GM21423 (cell line): ENCODE data around the gene LTBP2.

Experiments
- ATAC-seq: cut with Tn5 transposase; IDR thresholded peaks from one replicate; pipeline ENCODE4 v1.9.1; 2021; ENCODE audit warnings: mild to moderate bottlenecking, moderate library complexity; ENCODE audit not compliant: unreplicated experiment

LTBP2 gene

DNA sequence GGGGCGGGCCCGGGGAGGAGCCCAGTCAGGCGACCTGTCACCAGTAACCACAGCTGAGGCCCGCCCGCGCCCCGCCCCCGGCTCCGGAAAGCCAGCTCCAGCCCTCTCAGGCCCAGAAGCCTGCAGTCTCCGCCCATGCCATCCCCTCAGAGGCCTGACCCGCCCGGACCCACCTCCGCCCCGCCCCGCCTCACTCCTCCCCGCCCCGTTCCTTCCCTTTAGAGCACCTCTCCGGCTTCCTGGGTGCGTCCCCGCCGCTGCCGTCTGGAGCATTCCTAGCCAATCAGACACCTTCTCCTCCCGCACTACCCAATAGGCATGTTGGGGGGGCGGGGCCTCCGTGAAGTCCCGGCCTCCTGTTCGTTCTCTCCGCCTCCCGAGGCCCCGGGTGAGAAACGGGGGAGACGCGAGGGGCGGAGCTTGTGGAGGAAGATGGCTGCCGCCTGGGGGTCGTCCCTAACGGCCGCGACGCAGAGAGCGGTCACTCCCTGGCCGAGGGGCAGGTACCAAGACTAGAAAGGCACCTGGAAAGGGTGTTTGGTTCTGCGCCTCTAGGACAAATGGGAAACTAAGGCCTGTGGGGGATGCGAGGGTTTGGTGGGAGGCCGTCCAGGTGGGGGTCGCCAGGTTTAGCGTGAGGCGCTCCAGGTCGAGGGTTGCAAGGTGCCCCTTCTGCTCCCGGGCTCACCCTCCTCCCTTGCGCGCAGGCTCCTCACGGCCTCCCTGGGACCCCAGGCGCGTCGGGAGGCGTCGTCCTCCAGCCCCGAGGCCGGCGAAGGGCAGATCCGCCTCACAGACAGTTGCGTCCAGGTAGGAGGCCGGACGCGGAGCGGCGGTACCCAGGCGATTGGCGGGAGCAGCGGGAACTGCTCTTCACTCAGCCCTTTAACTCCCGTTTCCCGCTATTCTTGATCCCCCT is 118.4 kb downstream of the LTBP2 start, which contains the start of gene ISCA2:
ISCA2 (plus strand) TSS at position 423 of the 919 bp plus-strand sequence; CDS start at position 433, 10 bp downstream.
- peak; percentile 81 for ATAC-seq

DNA sequence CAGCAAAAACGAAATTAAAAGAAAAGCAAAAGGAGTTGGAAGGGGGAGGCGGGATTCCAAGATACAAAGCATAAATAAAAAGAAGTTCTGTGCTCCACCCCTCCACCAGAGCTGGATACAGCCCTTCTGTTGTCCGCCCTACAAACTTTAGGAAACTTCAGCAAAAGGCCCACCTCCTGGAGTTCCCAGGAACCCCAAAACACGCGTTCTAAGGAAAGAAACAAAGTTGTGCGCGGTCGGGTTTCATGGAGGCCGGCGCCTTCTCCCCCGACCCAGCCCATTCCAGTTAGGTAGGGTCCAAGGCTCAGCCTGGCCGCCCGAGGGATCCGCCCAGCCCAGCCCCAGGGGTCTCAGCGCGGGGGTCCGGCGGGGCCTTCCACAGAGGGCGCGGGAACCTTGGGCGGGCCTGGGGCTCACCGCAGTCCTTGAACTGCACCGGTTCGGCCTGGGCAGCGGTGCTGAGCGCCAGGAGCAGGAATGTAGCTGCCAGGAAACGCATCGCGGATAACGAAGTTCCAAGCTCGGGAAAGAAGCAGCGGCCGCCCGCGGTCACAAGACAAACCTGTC is 119.2 kb downstream of the LTBP2 start, which contains the start of gene NPC2:
NPC2 (minus strand) TSS at position 530 of the 567 bp plus-strand sequence; CDS start at position 499, 31 bp downstream.
- peak; percentile 5 for ATAC-seq

DNA sequence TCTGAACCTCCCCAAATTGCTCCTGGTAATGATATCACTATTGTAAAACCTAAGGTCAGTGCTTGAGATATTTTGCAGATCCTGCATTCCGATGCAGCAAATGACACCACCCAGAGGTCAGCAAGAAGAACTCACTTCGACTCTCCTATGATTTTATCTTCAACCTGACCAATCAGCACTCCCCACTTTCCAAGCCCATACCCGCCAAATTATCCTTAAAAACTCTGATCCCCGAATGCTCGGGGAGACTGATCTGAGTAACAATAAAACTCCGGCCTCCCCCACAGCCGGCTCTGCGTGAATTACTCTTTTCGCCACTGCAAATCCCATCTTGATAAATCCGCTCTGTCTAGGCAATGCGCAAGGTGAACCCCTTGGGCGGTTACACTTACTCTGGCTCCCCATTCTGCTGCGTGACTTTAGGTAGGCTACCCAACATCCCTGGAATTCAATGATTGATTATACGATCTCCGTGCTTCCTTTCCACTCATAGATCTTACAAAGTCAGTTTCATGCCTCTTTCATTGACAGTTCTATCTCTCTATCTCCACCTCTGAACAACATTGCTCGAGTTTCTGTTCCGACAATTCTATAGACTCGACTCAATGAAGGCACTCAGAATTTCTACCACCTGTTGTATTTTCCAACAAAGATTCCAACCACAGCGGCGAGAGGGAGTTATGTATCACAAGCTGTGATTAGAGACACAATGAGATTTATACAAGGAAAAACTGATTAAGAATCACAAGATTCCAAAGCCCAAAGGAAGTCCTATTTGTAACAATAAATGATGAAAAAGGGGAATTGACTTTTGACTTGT is 119.9 kb downstream of the LTBP2 start:
- ATAC-seq: no peak

DNA sequence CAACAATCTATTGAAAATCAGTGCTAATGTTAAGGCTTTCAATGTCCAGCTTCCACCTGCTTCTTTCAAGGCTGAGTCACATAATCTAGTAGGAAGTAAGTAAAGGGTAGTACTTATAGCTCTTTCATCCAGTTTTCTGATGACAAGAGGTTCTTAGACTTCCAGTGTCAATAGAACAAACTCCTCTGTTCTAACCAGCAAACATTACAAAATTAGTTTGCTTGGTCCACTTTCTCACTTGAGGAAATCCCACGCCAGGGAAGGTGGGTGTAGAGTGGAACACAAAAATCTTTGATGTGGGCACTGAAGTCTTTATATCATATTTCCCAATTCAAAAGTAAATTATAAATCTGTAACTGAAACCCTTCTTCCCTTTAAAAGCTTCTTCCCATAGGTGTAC is 121.6 kb downstream of the LTBP2 start:
- ATAC-seq: no peak

DNA sequence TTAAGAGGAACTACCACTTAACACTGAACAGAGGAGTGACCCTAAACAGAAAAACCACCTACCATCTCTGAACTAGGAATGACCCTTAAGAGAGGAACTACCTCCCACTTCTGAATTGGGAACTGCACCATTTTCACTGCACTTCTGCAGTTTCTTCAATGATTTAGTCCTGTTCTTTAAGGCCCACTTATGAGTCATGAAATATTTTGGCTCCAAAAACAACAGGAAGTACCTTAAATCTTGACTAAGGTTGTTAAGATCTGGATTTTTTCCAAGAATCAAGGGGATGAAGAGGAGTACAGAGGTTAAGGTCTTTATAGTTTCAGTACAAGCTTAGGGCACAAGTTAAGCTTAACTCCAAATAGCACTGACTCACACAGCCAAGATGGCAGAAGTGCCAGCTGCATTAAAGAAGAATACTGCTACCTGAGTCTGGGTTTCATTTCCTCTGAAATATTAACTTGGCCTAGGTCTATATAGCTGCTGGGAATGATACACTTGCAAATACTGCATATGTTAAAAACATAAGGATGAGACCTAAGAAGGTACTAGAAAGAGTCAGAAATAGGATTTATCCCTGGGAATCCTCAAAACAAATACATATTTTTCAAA is 123.1 kb downstream of the LTBP2 start:
- no peak for ATAC-seq

DNA sequence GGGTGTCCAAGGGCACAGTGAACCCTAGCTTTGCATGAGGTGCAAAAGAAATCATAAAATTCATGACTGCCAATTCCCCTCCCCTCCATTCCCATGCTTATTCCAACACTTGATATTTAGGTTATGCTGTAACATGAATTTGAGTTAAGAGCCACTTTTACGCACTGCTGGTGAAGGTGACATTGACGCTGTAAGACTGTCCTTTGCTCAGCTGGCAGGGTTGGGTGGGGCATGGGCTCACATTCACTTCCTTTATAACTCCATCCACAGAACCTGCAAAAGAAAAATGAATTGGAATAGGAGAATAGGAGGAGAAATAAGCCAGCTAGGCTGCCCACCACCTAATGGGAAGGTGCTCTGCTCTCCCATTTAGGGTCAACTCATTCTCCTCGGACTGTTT is 125.9 kb downstream of the LTBP2 start:
- no peak for ATAC-seq

DNA sequence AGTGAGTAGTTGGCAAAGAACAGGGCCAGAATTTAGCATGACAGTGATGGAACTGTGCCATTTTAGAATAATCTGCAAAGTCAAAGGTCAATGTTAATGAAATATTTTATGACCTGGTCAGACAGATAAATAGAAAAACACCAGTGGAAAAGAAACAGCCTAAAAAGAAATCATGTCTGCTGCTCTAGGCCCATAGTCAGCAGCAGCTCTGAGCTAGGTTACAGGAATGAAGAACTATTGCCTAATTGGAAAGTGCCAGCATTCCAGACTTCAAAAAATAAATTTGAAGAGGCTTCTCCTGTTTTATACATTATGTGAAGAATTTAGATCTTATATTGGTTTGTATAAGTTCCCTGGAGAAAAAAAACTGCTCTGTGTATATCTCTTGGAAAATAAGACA is 128.7 kb downstream of the LTBP2 start:
- ATAC-seq: no peak

DNA sequence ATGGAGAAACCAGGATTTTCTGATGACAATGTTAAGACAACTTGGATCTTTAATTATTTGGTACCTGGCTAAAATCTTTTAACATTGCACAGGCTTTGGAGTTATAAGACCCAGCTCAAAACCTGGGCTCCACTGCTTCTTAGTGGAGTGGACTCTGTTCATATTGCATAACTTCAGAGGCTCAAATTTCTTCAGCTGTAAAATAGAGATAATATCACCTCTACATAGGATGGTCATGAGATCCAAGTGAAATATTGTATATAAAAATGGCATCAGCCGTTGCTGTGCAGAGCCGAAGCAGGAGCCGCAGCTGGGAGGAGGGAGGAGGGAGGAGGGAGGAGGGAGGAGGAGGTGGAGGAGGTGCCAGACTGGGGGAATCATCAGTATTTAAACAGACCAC is 129.5 kb downstream of the LTBP2 start:
- no peak for ATAC-seq

DNA sequence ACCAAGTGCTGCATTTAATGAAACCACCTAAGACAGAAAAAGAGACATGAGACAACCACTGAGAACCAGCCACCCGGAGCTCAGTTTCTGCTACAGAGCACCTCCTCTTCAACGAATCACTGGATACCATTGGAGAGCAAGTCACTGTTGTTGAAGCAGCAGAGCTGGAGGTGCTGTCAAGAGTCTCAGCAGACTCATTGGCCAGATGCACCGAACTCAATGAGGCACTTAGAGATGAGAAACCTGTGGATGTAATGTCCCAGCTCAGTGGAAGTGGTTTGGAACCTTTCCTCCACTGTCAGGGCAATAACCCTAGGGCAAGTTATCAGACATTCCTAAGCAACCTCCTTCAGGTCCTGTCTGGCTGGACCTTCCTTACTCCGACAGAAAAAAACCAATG is 132.0 kb downstream of the LTBP2 start:
- ATAC-seq: no peak

DNA sequence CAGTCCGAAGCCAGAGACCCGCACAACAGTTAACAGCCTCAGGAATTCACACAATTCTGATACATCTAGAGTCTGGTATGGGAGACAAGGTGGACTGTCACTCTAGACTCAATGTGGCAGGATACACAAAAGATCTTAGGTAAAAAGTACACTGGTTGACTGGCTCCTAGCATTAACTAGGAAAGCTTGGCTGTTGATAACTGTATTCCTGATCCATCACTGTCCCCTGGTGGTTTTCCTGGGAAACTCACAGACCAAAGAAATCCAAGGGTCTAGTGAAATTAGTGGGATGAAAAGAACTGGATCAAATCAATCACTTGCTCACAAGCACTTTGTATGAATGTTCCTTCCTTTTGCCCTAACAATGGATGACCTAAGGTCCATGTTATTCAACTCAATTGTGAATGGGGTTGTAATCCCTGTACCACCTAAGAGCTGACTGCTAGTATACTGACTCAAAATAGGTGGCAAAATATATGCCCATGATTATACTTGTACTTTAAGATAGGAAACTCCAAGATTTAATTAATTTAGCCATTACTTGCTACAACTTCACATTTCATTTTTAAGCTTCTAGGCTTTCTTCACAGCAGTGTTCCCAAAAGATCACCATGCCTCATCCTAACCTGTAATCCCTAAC is 132.9 kb downstream of the LTBP2 start:
- no peak for ATAC-seq

DNA sequence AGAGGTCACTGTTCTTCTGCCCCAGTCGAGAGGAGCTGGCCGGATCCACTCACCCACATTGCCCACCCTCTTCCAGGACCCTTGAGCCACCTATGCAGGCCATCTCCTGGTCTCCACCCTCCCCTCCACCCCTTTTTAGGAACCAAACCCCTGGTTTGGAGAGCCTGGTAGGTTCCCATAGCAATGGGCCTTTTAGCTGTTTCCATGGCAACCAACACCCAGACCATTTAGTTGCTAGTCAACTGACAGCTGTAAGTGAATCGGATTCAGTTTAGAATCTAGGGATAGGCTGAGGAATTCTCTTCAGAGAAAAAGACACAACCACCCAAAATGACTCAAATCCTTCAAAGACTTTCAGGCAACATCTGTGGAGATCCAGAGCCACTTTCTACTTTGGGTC is 135.4 kb downstream of the LTBP2 start:
- ATAC-seq: no peak

DNA sequence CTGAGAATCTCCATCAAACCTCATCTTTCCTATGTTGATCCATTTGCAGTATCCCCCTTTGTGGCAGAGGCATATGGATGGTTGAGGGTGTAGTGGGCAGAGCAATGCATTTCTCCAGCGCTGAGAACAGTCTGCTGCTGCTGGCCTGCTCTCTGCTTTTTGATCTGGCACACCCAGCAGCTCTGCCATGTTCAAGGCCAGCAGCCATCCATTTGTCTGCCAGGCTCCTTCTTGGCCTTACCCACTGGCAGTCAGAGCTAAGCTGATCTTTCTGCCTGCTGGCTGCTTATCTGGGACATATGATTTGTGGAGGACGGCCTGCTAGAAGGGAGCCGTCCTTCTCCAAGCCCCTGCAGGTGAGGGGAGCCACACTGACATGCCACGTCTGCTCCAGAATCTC is 135.9 kb downstream of the LTBP2 start:
- ATAC-seq: no peak

DNA sequence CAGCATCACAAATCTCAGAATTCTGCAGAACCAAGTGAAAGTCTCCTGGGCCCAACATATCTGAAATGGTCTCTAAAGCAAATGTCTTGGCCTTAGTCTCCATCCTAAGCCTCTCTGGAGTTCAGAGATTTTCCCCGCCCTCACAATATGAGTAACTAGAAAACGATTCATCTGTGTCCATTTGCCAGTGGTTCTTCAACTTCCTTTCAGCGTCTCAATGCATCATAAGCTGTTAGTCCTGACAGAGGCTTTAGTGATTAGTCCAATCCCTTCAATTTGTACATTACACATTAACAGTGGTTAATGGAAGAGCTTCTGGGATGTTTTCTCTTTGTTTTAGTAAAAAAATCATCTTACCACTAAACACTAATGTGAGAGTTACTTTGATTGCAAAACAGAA is 136.4 kb downstream of the LTBP2 start:
- no peak for ATAC-seq

DNA sequence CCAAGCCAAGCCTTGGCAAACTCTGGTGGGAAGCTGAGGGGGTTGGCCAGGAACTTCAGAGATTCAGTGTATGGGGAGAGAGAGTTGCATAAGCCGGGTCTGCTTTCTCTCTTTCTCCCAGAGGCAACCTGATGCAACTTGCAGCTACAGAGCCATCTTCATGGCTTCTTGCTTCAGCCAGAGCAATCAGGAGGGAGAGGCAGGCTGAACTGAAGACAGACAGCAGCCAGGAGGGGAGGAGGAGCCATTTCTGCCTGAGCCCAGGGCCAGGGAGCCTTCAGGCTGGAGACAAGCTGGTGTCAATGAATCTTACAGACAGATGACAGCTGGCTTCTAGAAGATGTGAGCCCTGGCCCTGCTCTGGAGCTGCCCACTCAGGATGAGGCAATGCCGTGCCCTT is 137.7 kb downstream of the LTBP2 start:
- ATAC-seq: no peak

DNA sequence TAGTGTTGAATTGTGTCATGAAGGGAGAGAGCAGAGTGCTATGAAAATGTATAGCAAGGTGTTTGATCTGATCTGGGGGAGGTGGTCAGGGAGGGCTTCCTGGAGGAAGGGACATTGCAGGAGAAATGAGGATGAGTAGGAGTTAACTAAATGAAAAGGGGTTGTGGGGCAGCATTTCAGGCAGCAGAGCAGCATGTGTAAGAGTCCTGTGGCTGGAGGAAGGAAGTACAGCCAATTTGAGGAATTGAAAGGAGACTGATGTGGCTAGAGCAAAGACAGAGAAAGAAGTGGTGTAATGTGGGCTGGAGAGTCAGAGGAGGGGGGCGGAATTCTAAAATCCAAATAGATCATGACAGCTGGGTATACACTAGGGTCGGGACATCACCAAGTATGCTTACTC is 139.4 kb downstream of the LTBP2 start:
- ATAC-seq: no peak

DNA sequence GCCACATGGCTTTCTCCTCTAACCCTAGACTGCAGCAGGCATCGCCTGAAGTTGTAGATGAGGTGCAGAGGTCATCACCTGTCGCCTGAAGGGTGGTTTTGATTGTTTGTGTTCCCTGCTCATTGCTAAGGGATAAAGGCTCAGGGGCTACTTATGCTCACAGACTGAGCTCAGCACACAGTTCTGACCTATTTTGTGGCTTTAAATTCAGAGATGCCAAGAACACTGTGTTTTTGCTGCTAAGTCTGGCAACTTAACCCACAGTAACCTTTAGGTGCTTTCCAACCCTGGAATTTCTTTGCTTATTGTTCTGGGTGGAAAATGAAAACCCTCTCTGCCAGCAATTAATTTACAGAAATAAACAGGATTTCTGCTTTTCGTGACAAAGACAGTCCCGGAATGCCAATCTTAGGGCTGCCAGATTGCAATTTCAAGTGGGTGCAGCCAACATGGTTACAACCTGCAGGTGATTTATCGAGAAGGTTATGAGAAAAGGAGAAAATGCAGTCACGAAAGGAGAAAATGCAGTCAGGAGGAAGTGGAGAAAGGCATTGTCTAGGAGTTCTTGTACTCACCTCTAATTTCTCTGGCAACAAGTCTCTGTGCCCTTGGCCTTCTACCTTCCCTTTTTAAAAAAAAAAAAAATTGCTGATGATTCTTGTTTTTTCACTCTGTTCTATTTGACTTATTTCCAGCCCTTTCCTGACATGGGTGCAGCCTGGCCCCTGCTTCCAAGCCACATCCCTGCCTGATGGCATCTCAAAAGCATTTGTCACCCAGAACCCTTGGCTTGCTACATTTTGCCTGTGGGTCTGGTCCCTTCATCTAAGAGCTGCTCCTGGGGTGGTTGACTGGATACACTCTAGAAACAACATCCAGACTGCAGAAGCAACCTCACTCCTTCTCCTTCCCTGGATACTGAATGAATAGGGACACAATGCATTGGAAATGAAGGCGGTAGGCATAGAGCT is 142.2 kb downstream of the LTBP2 start:
- no peak for ATAC-seq

DNA sequence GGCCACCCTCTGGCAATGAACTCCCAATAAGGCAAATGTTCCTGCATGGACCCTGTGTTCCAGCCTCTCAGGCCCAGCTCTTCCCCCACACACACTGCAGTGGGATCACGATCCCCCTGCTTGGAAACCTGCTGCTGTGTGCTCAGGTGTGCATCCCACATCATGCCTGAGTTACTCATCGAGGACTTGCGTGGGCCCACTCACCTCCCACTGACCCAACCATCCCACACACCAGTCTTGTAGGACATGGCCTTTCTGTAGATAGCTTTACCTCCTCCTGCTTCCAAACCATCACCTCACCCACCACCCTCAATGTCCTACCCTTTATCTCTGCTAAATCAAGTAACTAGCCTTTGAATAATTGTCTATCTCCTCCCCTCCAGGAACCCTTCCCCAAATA is 143.5 kb downstream of the LTBP2 start:
- no peak for ATAC-seq

DNA sequence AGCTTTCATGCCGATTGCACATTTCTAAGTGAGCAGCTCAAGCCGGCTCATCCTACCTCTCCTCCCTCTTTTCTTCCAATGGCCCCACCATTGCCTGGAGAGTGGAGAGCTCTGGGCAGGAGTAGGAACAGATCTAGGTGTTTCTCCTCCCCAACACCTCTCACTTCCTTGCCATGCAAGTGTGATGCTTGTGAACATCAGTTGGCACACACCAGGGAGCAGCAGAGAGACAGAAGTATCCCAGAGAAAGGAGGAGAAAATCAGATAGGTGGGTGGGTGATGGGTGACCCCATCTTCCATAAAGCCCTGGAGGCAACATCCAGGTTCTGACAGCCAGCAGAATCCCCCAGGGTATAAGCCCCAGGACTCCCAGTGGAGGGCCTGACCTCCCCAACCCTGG is 146.7 kb downstream of the LTBP2 start:
- no peak for ATAC-seq

DNA sequence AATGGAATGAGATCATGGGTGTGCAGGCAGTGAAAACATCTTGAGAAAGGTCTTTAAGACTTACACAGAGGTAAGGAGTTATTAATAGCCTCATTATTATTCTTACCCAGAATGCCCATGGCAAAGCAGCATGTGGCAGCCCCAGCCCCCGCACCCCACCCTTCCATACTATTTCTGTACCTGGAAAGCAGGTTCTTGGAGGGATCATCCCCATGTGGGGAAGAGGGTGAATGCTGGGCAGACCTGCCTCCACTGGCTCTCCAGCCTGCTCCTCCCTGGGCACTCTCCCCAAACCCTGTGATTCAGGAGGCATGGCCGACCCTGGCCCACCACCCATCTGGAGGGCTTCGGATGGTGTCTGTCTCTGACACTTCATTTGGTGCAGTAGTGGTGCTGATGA is 147.3 kb downstream of the LTBP2 start:
- no peak for ATAC-seq
